IMR-90 (cell line): ENCODE data around the gene CYP24A1. TPM values are rescaled to one million over a fixed set of nuclear protein-coding genes. Genes with fewer than 3 reads are reported as not detected.

Experiments used
- CHD1 ChIP-seq: IDR thresholded peaks from 2 replicates; pipeline ENCODE4 v1.6.1; 2012; ENCODE audit warnings: low read depth, low read length, improper control_type of control experiment
- MAZ ChIP-seq: IDR thresholded peaks from 2 replicates; pipeline ENCODE4 v1.6.1; 2012; ENCODE audit warnings: low read depth, mild to moderate bottlenecking, low read length, improper control_type of control experiment, moderate library complexity, borderline replicate concordance
- polyA plus RNA-seq, 3 experiments: library from polyadenylated mRNA; depleted of rRNA; stranded (reverse); fragments of >200 nt; gene quantifications; 2 replicates each; pipeline ENCODE4 v1.2.3, GENCODE V29; 2012; ENCODE audit warnings: low replicate concordance in 1 of 3
- total RNA-seq: library from RNA; depleted of rRNA; stranded (reverse); fragments of >200 nt; gene quantifications from 2 replicates; pipeline ENCODE4 v1.2.3, GENCODE V29; 2012; rRNA removed

The CYP24A1 gene
- total and polyA plus RNA-seq, 2 of the 4 experiments (the other 2 are of a cell fraction) = not detected

GRCh38 chr20:54103762-54104600 lies 69.8 kb downstream of the CYP24A1 start (continued):
- no peak for TF ChIP-seq MAZ
- no peak for TF ChIP-seq CHD1

Other genes with a start within 250 kb of the CYP24A1 start
- under 0.01 TPM in 2 replicates for gene BCAS1, start 103.4 kb downstream of the CYP24A1 start, total RNA-seq
- not detected in 2 replicates for gene BCAS1, start 103.4 kb downstream of the CYP24A1 start, polyA plus RNA-seq (2012; rRNA removed)
- gene PFDN4, start 34.1 kb upstream of the CYP24A1 start, total RNA-seq = 14.9 and 83.9 TPM in 2 replicates
- gene PFDN4, start 34.1 kb upstream of the CYP24A1 start, polyA plus RNA-seq (2012; rRNA removed) = 62.7 and 93.2 TPM in 2 replicates